Progenitor cell of endocrine pancreas (in vitro differentiated cells): Measurements from ENCODE around the gene CTBP1. TPM values are rescaled to one million over a fixed set of nuclear protein-coding genes. Genes with fewer than 3 reads are reported as not detected.

Source experiments
- DNase-seq: peaks from one replicate; pipeline ENCODE4 v3.0.0; 2021; ENCODE audit warnings: low spot score; ENCODE audit not compliant: unreplicated experiment
- H3K27ac Mint-ChIP-seq: 2 replicates; pipeline ENCODE4 v1.8.0; 2021; ENCODE audit warnings: mild to moderate bottlenecking, moderate library complexity, mixed read lengths
- H3K27me3 Mint-ChIP-seq: 2 replicates; pipeline ENCODE4 v1.8.0; 2021; ENCODE audit warnings: mixed read lengths
- H3K36me3 Mint-ChIP-seq: 2 replicates; pipeline ENCODE4 v1.8.0; 2022; ENCODE audit warnings: mixed read lengths; ENCODE audit not compliant: insufficient read depth
- H3K4me1 Mint-ChIP-seq: 2 replicates; pipeline ENCODE4 v1.8.0; 2021; ENCODE audit warnings: low read depth, mixed read lengths
- H3K4me3 Mint-ChIP-seq: 2 replicates; pipeline ENCODE4 v1.8.0; 2021; ENCODE audit warnings: low read depth, mild to moderate bottlenecking, moderate library complexity, mixed read lengths
- H3K9me3 Mint-ChIP-seq: 2 replicates; pipeline ENCODE4 v1.8.0; 2021; ENCODE audit warnings: low read depth, mixed read lengths
- CTCF ChIP-seq: fragments of 200-600 bp; sonication (generic); IDR thresholded peaks from one replicate; pipeline ENCODE4 v1.5.0; 2021; ENCODE audit warnings: antibody characterized with exemption, mild to moderate bottlenecking; ENCODE audit not compliant: unreplicated experiment
- total RNA-seq: library from RNA; stranded (reverse); gene quantifications from 2 replicates; pipeline ENCODE4 v1.2.1, GENCODE V29; 2021

CTBP1 gene
- total RNA-seq, 1 donor from 2014 or later = 199 TPM

GRCh38 chr4:1193206-1194009 lies 55.5 kb downstream of the CTBP1 start:
- Mint-ChIP-seq H3K4me3 (no peak overlapping the region), H3K27ac (no peak overlapping the region), H3K27me3 (peaks cover 19% of the 10 kb centered on the region), H3K36me3 (no peaks in the 10 kb centered on the region), H3K4me1 (no peaks in the 10 kb centered on the region), H3K9me3 (peaks cover 3% of the 10 kb centered on the region)
- TF ChIP-seq CTCF = no peak
- no peak for DNase-seq

GRCh38 chr4:1192493-1193205 lies 56.3 kb downstream of the CTBP1 start:
- H3K9me3 Mint-ChIP-seq = peaks cover 3% of the 10 kb centered on the region
- no peaks in the 10 kb centered on the region for H3K36me3 Mint-ChIP-seq
- no peak overlapping the region for H3K27ac Mint-ChIP-seq
- TF ChIP-seq CTCF = no peak
- peaks cover 14% of the 10 kb centered on the region for H3K27me3 Mint-ChIP-seq
- no peak for DNase-seq
- H3K4me1 Mint-ChIP-seq = no peaks in the 10 kb centered on the region
- H3K4me3 Mint-ChIP-seq = no peak overlapping the region

GRCh38 chr4:1192091-1192492 lies 56.8 kb downstream of the CTBP1 start:
- no peak for TF ChIP-seq CTCF
- H3K9me3 Mint-ChIP-seq = peaks cover 3% of the 10 kb centered on the region
- no peak overlapping the region for H3K4me3 Mint-ChIP-seq
- DNase-seq = no peak
- no peaks in the 10 kb centered on the region for H3K36me3 Mint-ChIP-seq
- H3K27me3 Mint-ChIP-seq = peaks cover 12% of the 10 kb centered on the region
- H3K4me1 Mint-ChIP-seq = no peaks in the 10 kb centered on the region
- no peak overlapping the region for H3K27ac Mint-ChIP-seq

DNA sequence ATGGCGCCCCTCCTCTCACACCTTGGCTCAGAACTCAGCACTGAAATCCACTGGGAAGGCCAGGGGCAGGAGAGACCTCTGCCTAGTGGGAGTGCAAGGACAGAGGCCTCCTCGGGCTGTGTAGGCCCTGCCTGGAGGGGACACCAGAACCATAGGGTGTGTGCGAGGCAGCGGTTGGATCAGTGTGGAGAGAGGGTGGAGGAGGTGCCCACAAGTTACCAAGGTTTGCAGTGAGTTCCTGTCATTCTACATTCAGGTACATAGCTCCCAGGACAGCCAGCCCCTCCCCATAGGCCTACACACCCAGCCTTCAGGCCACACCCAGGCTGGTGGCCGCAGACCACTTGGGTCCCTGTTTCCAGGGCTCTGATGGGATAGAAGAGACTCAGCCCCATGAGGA lies 57.3 kb downstream of the CTBP1 start:
- no peak for DNase-seq
- H3K27me3 Mint-ChIP-seq = peaks cover 8% of the 10 kb centered on the region

DNA sequence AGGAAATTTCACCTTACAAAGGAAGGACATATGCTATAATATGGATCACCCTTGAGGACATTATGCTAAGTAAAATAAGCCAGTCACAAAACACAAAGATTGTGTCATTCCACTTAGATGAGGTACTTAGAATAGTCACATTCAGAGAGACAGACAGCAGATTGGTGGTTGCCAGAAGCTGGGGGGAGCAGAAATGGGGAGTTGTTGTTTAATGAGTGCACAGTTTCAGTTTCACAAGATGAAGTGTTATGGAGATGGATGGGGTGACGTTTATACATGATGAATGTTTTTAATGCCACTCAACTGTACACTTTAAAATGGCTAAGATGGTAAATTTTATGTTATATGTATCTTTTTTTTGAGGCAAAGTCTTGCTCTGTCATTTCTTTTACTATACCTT lies 61.7 kb downstream of the CTBP1 start:
- TF ChIP-seq CTCF = no peak
- Mint-ChIP-seq H3K27ac (no peak overlapping the region), H3K27me3 (peaks cover 14% of the 10 kb centered on the region), H3K4me1 (no peaks in the 10 kb centered on the region), H3K36me3 (peaks cover 3% of the 10 kb centered on the region), H3K9me3 (peaks cover 8% of the 10 kb centered on the region), H3K4me3 (no peak overlapping the region)
- DNase-seq = no peak

More for the DNA sequence above, 57.3 kb downstream of the CTBP1 start:
- no peak overlapping the region for H3K4me3 Mint-ChIP-seq
- H3K4me1 Mint-ChIP-seq = no peaks in the 10 kb centered on the region
- peaks cover 3% of the 10 kb centered on the region for H3K9me3 Mint-ChIP-seq
- H3K36me3 Mint-ChIP-seq = no peaks in the 10 kb centered on the region
- H3K27ac Mint-ChIP-seq = no peak overlapping the region
- no peak for TF ChIP-seq CTCF
